K562 (cell line): Measurements from ENCODE around the gene NXT1. TPM values are rescaled to one million over a fixed set of nuclear protein-coding genes. Genes with fewer than 3 reads are reported as not detected.

Source experiments
- FOXA3 ChIP-seq, 2 experiments: fragments of 450-650 bp in 1 of 2; sonication (generic) in 1 of 2; formaldehyde crosslinking; IDR thresholded peaks in 1 of 2; conservative IDR thresholded peaks in 1 of 2; 2 replicates each; pipeline versions ENCODE4 v1.4.0 to v1.8.0; 2020 to 2022; ENCODE audit warnings: mild to moderate bottlenecking in 2 of 2, missing genetic modification reagents in 1 of 2
- KLF16 ChIP-seq: IDR thresholded peaks from 2 replicates; pipeline ENCODE4 v1.6.1; 2016; ENCODE audit warnings: antibody characterized with exemption
- NFYB ChIP-seq: IDR thresholded peaks from 2 replicates; pipeline ENCODE4 v1.6.1; 2011; ENCODE audit warnings: mild to moderate bottlenecking, moderate library complexity; ENCODE audit not compliant: insufficient read length; ENCODE audit errors: extremely low read depth
- NR2C1 ChIP-seq, 2 experiments: fragments of 450-650 bp; IDR thresholded peaks; 2 replicates each; pipeline ENCODE4 v1.6.1; 2017; ENCODE audit warnings: mild to moderate bottlenecking in 2 of 2, antibody characterized with exemption in 1 of 2, inconsistent platforms in 1 of 2, missing compliant biosample characterization in 1 of 2, missing genetic modification characterization in 1 of 2
- OTX1 ChIP-seq: fragments of 450-650 bp; formaldehyde crosslinking; IDR thresholded peaks from 2 replicates; pipeline ENCODE4 v1.4.0; 2022; ENCODE audit warnings: mild to moderate bottlenecking
- PHF21A ChIP-seq: fragments of 450-650 bp; IDR thresholded peaks from 2 replicates; pipeline ENCODE4 v1.6.1; 2017; ENCODE audit warnings: low read depth, borderline replicate concordance
- SIN3A ChIP-seq, 2 experiments: fragments of 150-350 bp in 1 of 2; IDR thresholded peaks; 2 replicates each; pipeline ENCODE4 v1.6.1; 2011 to 2016; ENCODE audit warnings: borderline replicate concordance in 2 of 2, low read depth in 2 of 2, low read length in 2 of 2, mild to moderate bottlenecking in 2 of 2, moderate library complexity in 2 of 2; ENCODE audit not compliant: control insufficient read depth in 1 of 2
- SRSF3 ChIP-seq: fragments of 200-400 bp; formaldehyde crosslinking; IDR thresholded peaks from 2 replicates; pipeline ENCODE4 v1.6.1; 2016; ENCODE audit warnings: mild to moderate bottlenecking, low read length, moderate library complexity; ENCODE audit not compliant: insufficient read depth
- TAF9B ChIP-seq: fragments of 450-650 bp; IDR thresholded peaks from 2 replicates; pipeline ENCODE4 v1.6.1; 2018; ENCODE audit warnings: mild to moderate bottlenecking; ENCODE audit not compliant: partially characterized antibody
- TCF3 ChIP-seq: sonication (generic); formaldehyde crosslinking; IDR thresholded peaks from 2 replicates; pipeline ENCODE4 v1.4.0; 2020; ENCODE audit warnings: mild to moderate bottlenecking, missing genetic modification reagents
- TEAD4 ChIP-seq, 2 experiments: sonication (generic) in 1 of 2; formaldehyde crosslinking in 1 of 2; IDR thresholded peaks; 2 replicates each; pipeline versions ENCODE4 v1.6.1 to v1.8.0; 2012 to 2022; ENCODE audit warnings: borderline replicate concordance in 1 of 2, inconsistent platforms in 1 of 2, low read length in 1 of 2, mild to moderate bottlenecking in 1 of 2, missing genetic modification reagents in 1 of 2
- U2AF1 ChIP-seq: fragments of 200-400 bp; formaldehyde crosslinking; optimal IDR thresholded peaks from 2 replicates; pipeline ENCODE3; 2017; ENCODE audit warnings: mild to moderate bottlenecking, low read depth, low read length, moderate library complexity
- ZNF766 ChIP-seq: fragments of 200-800 bp; sonication (Bioruptor generic); conservative IDR thresholded peaks from 2 replicates; pipeline ENCODE4 v1.6.1; 2016; ENCODE audit warnings: missing genetic modification characterization, missing compliant biosample characterization
- polyA plus RNA-seq, 8 experiments: library from polyadenylated mRNA; depleted of rRNA in 4 of 8; stranded (reverse) in 5 of 8; unstranded in 3 of 8; fragments of >200 nt; fragmentation: Nextera tagmentation in 2 of 8; fragmentation: Illumina TruSeq in 1 of 8; extraction: Ambion mirVana in 2 of 8; extraction: Trizol in 1 of 8; gene quantifications; 2 replicates each; pipeline versions ENCODE4 v1.2.1 to v1.2.3, GENCODE V29; 2011 to 2014; ENCODE audit warnings: inconsistent platforms in 1 of 8, missing spikeins in 1 of 8
- total RNA-seq, 7 experiments: library from RNA; depleted of rRNA in 6 of 7; stranded (reverse); fragments of >200 nt in 6 of 7; fragmentation: Illumina TruSeq in 2 of 7; extraction: Trizol in 2 of 7; gene quantifications; 2 replicates each; pipeline versions ENCODE4 v1.2.1 to v1.2.3, GENCODE V29; 2011 to 2021; ENCODE audit warnings: low replicate concordance in 1 of 7
- TF ChIP-seq, protein P1 (sequence below): fragments of 450-650 bp; IDR thresholded peaks from 2 replicates; pipeline ENCODE4 v1.6.1; 2018; ENCODE audit warnings: mild to moderate bottlenecking, low read depth; ENCODE audit not compliant: partially characterized antibody
- TF ChIP-seq, protein P2 (sequence below), 2 experiments: fragments of 450-650 bp in 1 of 2; IDR thresholded peaks; 2 replicates each; pipeline ENCODE4 v1.6.1; 2011 to 2017; ENCODE audit warnings: low read depth in 2 of 2, antibody characterized with exemption in 1 of 2, borderline replicate concordance in 1 of 2, low read length in 1 of 2, mild to moderate bottlenecking in 1 of 2, mixed read lengths in 1 of 2; ENCODE audit not compliant: control insufficient read depth in 1 of 2
- TF ChIP-seq, protein P3 (sequence below): fragments of 250-450 bp; sonication (Bioruptor Pico); IDR thresholded peaks from 2 replicates; pipeline ENCODE4 v1.5.0; 2021; ENCODE audit warnings: mild to moderate bottlenecking, moderate library complexity

Gene NXT1
- total and polyA plus RNA-seq, 9 of the 15 experiments (the other 6 are each of a cell fraction or from before 2014, with no cell fraction given): 7.7 to 50.9 (median 35.6) TPM

DNA sequence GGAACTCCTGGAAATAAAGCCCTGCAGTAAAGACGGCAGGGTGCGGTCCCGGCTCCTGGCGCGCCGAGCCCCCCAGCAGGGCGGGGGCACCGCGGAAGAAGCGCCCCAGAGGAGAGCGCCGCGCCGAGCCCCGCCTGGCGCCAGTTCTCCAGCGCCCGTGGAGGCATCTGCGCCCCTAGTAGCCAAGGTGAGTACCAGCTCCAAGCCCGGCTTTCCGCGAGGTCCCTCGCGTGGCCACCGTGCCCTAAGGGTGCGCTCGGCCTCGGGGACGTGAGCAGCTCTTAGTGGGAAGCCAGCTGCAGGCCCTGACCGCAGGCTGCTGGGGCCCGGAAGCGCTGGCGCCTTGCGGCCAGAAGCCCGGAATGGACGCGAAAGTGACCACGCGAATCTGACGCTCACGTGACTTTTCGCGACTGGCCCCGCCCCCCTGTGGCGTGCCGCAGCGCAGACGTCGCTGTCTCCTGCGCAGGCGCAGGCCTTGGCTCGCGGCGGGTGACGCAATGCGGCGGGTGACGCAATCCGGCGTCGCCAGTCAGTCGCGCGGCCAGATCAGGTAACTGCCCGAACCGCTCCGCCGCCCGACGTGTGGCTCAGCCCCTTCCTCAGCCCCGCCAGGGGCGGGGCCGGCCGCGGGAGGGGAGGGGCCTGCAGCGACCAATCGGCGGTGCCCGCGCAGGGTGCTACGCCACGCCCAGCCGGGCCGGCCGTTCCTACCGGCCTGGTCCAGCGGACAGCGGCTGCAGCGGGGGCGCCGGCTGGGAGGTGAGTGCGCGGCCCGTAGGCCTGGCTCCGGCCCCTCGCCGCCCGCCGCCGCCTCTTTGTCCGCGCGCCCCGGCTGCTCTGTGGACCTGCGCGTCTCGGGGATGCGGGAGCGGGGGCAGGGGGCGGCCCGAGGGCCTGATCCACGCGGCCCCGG lies 11.1 kb downstream of the NXT1 start, which contains the start of gene GZF1 (continued):
- peak; percentile 24 for TF ChIP-seq NFYB
- no peak for TF ChIP-seq OTX1 (CRISPR knock-in tag)
- TF ChIP-seq, protein P1, sequence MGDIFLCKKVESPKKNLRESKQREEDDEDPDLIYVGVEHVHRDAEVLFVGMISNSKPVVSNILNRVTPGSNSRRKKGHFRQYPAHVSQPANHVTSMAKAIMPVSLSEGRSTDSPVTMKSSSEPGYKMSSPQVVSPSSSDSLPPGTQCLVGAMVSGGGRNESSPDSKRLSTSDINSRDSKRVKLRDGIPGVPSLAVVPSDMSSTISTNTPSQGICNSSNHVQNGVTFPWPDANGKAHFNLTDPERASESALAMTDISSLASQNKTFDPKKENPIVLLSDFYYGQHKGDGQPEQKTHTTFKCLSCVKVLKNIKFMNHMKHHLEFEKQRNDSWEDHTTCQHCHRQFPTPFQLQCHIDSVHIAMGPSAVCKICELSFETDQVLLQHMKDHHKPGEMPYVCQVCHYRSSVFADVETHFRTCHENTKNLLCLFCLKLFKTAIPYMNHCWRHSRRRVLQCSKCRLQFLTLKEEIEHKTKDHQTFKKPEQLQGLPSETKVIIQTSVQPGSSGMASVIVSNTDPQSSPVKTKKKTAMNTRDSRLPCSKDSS: no peak
- TF ChIP-seq SIN3A (IDR thresholded peaks at IDR 0.05; ENCODE audit: borderline replicate concordance in 2 of 2, control insufficient read depth in 1 of 2, low read depth in 2 of 2, low read length in 2 of 2): peak; percentile 70 to 83; a peak in 2 of 4 replicates
- no peak; the same call in 1 of the 2 replicates for TF ChIP-seq TCF3 (CRISPR knock-in tag)
- TF ChIP-seq PHF21A: 0 out of 2 replicates have a peak, but pooled peaks have one; percentile 22
- no peak for TF ChIP-seq NR2C1 (IDR thresholded peaks at IDR 0.05)
- no peak for TF ChIP-seq NR2C1 (tag; IDR thresholded peaks at IDR 0.05)
- TF ChIP-seq TEAD4 (IDR thresholded peaks at IDR 0.05; ENCODE audit: low read length): no peak; the same call in 1 of the 2 replicates
- no peak for TF ChIP-seq TEAD4 (CRISPR knock-in tag; IDR thresholded peaks at IDR 0.05; ENCODE audit: borderline replicate concordance)
- TF ChIP-seq TAF9B: peak; percentile 83
- TF ChIP-seq SRSF3: no peak
- TF ChIP-seq, protein P2, sequence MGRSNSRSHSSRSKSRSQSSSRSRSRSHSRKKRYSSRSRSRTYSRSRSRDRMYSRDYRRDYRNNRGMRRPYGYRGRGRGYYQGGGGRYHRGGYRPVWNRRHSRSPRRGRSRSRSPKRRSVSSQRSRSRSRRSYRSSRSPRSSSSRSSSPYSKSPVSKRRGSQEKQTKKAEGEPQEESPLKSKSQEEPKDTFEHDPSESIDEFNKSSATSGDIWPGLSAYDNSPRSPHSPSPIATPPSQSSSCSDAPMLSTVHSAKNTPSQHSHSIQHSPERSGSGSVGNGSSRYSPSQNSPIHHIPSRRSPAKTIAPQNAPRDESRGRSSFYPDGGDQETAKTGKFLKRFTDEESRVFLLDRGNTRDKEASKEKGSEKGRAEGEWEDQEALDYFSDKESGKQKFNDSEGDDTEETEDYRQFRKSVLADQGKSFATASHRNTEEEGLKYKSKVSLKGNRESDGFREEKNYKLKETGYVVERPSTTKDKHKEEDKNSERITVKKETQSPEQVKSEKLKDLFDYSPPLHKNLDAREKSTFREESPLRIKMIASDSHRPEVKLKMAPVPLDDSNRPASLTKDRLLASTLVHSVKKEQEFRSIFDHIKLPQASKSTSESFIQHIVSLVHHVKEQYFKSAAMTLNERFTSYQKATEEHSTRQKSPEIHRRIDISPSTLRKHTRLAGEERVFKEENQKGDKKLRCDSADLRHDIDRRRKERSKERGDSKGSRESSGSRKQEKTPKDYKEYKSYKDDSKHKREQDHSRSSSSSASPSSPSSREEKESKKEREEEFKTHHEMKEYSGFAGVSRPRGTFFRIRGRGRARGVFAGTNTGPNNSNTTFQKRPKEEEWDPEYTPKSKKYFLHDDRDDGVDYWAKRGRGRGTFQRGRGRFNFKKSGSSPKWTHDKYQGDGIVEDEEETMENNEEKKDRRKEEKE (IDR thresholded peaks at IDR 0.05; ENCODE audit: borderline replicate concordance in 1 of 2, control insufficient read depth in 1 of 2, low read depth in 2 of 2, low read length in 1 of 2): no peak
- TF ChIP-seq, protein P3, sequence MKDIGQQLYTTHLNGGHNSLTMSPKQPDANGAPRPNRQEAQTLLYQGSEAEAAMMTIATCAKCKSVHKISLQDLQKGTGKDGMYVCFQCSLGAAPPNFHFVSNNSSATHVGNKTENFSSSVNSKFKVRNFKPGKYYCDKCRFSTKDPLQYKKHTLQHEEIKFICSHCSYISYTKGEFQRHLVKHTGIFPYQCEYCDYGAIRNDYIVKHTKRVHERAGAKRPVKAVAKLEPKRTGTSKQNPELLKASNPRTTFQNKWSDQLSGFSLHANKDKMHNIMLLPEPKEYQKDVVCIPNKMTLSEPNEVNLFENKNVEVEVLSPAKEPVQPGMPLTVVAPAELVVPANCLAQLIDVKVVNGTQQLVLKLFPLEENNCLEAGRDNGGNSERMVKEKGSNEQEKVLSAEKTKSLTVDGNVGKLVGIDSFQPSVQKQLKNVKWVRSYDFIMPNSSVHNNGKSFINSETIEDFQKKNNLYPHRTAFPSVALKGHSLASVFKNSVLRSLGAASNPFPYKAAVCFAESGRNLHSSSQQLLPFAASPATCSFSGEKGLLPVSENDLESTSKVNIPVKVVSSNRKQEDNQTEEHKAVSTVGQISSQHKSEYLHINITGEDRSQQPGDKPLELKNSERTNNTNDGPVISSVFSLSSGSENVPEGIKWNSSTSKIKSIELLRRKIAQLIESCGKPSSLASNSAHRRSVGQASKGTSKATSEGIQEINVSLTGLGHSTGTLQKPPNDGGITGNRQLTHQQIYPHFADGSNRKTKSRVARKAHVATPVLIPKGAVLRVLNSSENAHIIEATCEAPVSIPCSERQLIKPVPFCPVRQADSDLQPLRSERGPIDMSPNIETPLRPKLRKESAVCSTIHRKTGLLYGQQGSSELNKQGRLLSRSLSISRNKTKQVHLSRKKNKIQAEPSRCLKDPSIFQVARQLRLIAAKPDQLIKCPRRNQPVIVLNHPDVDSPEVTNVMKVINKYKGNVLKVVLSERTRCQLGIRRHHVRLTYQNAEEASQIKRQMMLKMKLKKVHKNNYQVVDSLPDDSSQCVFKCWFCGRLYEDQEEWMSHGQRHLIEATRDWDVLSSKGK: no peak
- no peak for TF ChIP-seq FOXA3 (CRISPR knock-in tag; conservative IDR thresholded peaks at IDR 0.05 in 1 of 2, IDR thresholded peaks at IDR 0.05 in 1 of 2)
- no peak for TF ChIP-seq ZNF766 (CRISPR knock-in tag)
- TF ChIP-seq U2AF1: no peak
- peak; percentile 63; the same call in 1 of the 2 replicates for TF ChIP-seq KLF16
